Astrocyte of the spinal cord (primary cell): ENCODE results near the gene PLG.
"Not testable (repeated sequence)": the region's sequence is repeated elsewhere in the genome, so short reads cannot be mapped to it uniquely, and the experiment has no call there.

ENCODE experiments used
- DNase-seq: peaks from one replicate; pipeline ENCODE4 v3.0.0; 2011; ENCODE audit warnings: low read depth, low spot score
- H3K4me3 ChIP-seq: 2 replicates; pipeline ENCODE4 v1.5.1; 2011; ENCODE audit warnings: low read depth, mild to moderate bottlenecking, low read length, moderate library complexity
- CTCF ChIP-seq: IDR thresholded peaks from 2 replicates; pipeline ENCODE4 v1.5.1; 2012; ENCODE audit warnings: low read depth, mild to moderate bottlenecking, low read length, inconsistent platforms
- in situ Hi-C: cut with HindIII; loops from 2 replicates; pipeline ENCODE4 v1.10.0; 2017; ENCODE audit warnings: low sequenced_read_pairs

Gene PLG

DNA sequence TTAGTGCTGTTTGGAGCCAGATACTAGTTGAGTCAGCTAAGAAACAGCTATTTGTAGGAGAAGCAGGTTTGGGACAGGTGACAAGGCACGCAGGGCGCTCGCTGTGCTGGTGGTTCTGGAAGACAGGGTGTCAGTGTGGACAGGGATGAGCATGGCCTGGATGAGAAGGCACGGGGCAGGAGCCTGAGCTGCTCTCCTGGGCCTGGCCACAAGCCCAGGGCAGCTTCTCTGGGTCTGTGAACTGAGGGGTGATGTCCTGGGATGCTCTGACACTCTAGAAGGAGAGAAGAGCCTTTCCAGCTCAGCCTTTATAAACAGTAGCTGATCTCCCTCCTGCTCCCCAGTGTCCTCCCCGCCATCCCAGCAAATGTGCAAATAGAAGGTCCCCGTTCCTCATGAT lies 37.9 kb downstream of the PLG start:
- DNase-seq: no peak
- in situ Hi-C loops: no loop called here
- H3K4me3 ChIP-seq: no peak overlapping the region
- TF ChIP-seq CTCF: no peak

DNA sequence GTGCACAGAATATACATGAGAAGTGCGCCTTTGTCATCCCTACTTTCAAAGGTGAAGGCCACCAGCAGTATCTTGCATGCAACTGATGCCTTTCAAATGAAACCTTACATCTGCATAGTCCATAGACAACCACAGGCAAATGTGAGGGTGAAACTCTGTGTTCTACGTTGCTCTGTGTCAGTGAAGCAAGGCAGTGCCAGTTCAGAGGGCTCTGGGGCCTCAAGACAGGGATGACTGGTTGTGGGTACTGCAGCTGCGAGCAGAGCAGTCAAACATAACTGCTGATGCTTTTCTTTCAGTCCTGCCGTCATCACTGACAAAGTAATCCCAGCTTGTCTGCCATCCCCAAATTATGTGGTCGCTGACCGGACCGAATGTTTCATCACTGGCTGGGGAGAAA lies 39.0 kb downstream of the PLG start:
- in situ Hi-C loops, H3K4me3 ChIP-seq, DNase-seq: not testable (repeated sequence)

DNA sequence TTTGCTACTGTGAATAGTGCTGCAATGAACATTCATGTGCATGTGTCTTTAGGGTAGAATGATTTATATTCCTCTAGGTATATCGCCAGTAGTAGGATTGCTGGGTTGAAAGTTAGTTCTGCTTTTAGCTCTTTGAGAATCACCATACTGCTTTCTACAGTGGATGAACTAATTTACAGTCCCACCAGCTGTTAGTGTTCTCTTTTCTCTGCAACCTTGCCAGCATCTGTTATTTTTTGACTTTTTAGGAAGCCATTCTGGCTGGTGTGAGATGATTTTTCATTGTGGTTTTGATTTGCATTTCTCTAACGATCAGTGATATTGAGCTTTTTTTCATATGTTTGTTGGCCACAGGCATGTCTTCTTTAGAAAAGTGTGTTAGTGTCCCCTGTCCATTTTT lies 40.0 kb downstream of the PLG start:
- in situ Hi-C loops: no loop called here

DNA sequence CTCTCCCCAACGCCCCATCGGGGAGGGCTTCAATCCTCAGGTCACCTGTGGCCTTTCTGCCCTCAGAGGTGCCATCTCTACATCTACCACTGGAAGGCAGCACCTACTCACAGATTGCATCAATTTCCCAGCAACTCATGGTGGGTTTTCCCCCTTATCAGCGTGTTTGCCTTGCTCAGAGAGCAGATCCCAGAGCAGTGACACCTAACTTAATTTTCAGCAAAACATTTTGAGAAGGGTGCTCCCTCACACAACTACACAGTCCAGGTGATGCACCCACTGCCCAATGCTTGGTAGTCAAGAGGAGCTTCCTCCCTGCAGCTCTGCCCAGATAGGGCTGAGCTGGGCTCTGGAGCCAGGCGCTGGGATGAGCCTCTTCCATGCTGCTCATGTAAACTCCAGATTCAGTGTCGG lies 48.2 kb downstream of the PLG start:
- TF ChIP-seq CTCF: no peak
- no peak overlapping the region for H3K4me3 ChIP-seq
- in situ Hi-C loops: no loop called here
- no peak for DNase-seq

More for the DNA sequence above, 40.0 kb downstream of the PLG start:
- no peak overlapping the region for H3K4me3 ChIP-seq
- DNase-seq: no peak
- TF ChIP-seq CTCF: no peak

GRCh38 chr6:160753211-160753610 lies 51.2 kb downstream of the PLG start:
- in situ Hi-C loops, H3K4me3 ChIP-seq, DNase-seq: not testable (repeated sequence)

DNA sequence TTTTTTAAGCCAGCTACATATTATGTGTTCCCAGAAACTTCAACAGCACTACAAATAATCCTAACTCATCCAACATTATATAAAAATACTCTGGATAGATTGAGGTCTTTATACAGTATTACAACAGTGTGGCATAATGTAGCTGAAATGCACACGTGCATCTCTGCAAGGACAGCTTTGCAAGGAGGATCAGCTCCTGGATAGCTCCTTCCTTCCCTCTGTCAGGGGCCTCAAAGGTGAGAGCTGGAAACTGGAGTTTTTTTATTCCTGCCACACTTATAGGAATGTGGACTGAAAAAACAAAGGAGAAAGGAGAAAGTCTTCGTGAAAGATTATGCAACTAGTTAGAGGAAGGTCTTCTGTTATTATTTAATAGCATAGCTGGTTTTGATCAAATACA lies 53.1 kb downstream of the PLG start:
- no peak for DNase-seq
- no peak for TF ChIP-seq CTCF
- H3K4me3 ChIP-seq: no peak overlapping the region
- in situ Hi-C loops: no loop called here

GRCh38 chr6:160756021-160756420 lies 54.0 kb downstream of the PLG start:
- H3K4me3 ChIP-seq: no peak overlapping the region
- DNase-seq: no peak
- in situ Hi-C loops: no loop called here
- TF ChIP-seq CTCF: no peak

DNA sequence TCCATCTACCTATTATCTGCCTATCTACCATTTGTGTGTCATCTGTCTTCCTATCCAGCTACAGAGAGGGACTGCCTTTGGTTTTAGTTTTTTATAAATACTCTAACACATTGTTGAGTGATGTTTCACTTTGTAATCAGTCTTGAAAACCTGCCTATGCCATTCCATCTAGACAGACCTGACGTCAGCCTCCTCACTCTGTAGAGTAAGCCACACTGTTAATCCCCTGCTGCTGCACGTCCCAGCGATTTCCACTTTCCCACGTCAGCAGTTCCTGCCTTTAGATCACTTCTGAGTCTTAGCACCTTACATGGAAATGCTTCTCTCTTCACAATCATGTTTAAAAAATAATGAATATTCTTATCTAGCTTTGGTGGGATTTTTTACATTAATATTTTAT lies 54.8 kb downstream of the PLG start:
- in situ Hi-C loops: no loop called here
- H3K4me3 ChIP-seq: no peak overlapping the region
- DNase-seq: no peak
- no peak for TF ChIP-seq CTCF
